ENCODE data around the gene RAD51B. TPM values are rescaled to one million over a fixed set of nuclear protein-coding genes. Genes with fewer than 3 reads are reported as not detected.

RAD51B gene
- total RNA-seq, 4 donors from 2014 or later, result 14.0 to 16.4 (median 14.8) TPM

DNA sequence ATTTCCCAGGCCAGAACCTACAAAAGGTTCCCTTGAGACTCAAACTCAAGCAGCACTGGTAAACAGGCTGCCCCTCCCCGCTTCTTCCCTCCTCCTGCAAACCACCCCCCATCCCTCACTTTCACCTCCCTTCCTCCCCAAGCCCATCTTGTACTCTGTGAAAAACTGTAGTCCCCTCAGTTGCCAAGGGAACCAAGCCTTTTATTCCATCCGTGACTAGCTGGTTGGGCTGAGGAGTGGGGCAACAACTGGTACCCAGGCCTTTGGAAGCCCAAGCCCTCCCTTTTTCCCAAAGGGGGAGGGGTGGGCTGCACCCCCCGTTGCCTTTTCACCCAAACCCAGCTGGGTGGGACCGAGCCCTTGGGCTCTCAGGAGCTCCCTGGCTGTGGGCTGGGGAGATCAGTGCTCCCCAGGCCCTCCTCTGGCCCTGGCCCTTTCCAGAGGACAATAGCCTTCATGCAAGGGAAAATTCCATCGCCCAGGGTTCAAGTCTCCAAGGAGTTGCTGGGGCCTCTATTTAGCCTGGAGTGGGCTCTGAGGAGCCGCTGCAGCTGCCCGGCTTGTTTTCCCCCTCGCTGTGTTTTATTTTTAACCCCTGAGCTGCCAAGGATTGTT is 911.3 kb downstream of the RAD51B start:
- intact Hi-C loops (cut with DNase I), result no loop called here
- H3K27ac ChIP-seq, result no peak overlapping the region

DNA sequence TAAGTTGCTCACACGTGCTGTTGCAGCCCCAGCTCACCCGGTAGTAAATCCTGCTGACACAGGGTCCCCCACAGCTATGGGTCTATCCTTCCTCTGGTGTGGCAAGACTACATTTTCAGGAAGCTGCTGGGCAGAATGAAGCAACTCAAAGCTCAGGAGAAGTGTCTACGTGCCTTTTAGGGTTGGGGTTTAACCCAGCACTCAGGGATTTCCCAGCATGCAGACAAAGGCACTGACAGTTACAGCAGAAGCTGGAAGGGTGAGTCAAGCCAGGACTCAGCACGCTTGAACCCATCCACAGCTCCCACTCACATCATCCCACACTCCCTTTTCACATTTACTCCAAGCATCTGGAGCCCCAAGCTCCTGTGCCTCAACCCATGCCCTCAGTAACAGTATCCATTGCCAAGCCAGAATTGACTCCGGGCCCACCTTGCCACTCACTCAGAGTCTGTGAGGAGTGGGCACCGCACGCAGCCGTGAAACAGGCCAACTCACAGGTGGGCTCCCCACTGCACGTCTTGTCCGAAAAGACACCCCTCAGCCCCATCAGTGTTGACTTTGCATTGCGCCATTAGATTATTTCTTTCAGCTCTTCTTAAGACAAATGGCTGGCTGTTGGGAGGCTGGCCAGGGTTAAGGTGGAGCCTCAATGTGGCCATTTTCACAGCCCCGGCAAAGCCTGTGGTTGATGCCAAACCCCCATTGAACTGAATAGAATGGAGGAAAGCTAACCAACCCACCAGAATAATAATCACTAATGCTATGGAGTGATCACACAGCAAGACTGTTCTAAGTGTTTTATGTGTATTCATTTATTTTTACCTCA is 913.7 kb downstream of the RAD51B start:
- no peak overlapping the region for H3K27ac ChIP-seq
- H3K9me3 ChIP-seq, result no peaks in the 10 kb centered on the region
- no peak for TF ChIP-seq POLR2A (IDR thresholded peaks at IDR 0.05)
- TF ChIP-seq, protein P1, sequence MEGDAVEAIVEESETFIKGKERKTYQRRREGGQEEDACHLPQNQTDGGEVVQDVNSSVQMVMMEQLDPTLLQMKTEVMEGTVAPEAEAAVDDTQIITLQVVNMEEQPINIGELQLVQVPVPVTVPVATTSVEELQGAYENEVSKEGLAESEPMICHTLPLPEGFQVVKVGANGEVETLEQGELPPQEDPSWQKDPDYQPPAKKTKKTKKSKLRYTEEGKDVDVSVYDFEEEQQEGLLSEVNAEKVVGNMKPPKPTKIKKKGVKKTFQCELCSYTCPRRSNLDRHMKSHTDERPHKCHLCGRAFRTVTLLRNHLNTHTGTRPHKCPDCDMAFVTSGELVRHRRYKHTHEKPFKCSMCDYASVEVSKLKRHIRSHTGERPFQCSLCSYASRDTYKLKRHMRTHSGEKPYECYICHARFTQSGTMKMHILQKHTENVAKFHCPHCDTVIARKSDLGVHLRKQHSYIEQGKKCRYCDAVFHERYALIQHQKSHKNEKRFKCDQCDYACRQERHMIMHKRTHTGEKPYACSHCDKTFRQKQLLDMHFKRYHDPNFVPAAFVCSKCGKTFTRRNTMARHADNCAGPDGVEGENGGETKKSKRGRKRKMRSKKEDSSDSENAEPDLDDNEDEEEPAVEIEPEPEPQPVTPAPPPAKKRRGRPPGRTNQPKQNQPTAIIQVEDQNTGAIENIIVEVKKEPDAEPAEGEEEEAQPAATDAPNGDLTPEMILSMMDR (IDR thresholded peaks at IDR 0.05), result no peak

More for the DNA sequence above, 911.3 kb downstream of the RAD51B start:
- 41 to 46% methylated on average over 8 of the region's 8 CpGs for WGBS, 2 donors
- H3K9me3 ChIP-seq, result no peaks in the 10 kb centered on the region
- no peaks in the 10 kb centered on the region for H3K27me3 ChIP-seq
- no peaks in the 10 kb centered on the region for H3K36me3 ChIP-seq
- peaks cover 4 to 12% of the 10 kb centered on the region in 2 donors for H3K4me1 ChIP-seq
- DNase-seq, result no peak
- TF ChIP-seq POLR2A (IDR thresholded peaks at IDR 0.05), result no peak
- H3K4me3 ChIP-seq (replicated peaks in 1 of 3), result no peak overlapping the region

DNA sequence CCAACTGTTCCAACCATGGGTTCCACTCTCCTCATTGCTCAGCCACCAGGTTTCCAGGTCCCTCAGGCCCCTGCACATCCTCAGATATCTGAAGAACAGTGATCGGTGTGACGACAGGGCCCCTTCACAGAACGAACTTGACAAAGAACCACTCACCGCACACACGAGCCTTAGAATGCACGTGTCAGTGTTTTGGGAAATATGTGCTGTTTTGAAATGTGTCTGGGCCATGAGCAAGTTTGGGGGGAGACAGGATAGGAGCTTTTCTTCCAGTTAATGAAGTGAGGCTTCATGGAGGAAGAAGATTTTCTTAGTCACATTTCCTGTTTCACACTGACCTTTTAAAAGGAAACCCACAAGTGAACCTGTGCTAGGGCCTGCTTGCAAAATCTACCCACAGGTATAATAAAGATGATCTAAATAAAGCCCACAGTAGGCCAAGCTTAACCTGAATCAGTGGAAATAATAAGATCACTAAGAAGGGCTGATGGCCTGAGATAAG is 914.7 kb downstream of the RAD51B start:
- Histone ChIP-seq H3K27me3 (no peaks in the 10 kb centered on the region), H3K4me1 (peaks cover 12 to 22% of the 10 kb centered on the region in 2 donors), H3K4me3 (replicated peaks in 1 of 3) (no peak overlapping the region), H3K27ac (no peak overlapping the region), H3K36me3 (no peaks in the 10 kb centered on the region), H3K9me3 (no peaks in the 10 kb centered on the region)
- TF ChIP-seq, protein P1 (IDR thresholded peaks at IDR 0.05), result no peak
- no peak for TF ChIP-seq POLR2A (IDR thresholded peaks at IDR 0.05)
- intact Hi-C loops (cut with DNase I), result no loop called here
- 74 to 92% methylated on average over 6 of the region's 6 CpGs for WGBS, 2 donors
- no peak for DNase-seq

More for the DNA sequence above, 913.7 kb downstream of the RAD51B start:
- H3K4me1 ChIP-seq, result peaks cover 12 to 22% of the 10 kb centered on the region in 2 donors
- no peak for DNase-seq
- WGBS, 2 donors, result 85 to 89% methylated on average over 12 of the region's 12 CpGs
- H3K36me3 ChIP-seq, result no peaks in the 10 kb centered on the region
- no peaks in the 10 kb centered on the region for H3K27me3 ChIP-seq
- intact Hi-C loops (cut with DNase I), result no loop called here
- no peak overlapping the region for H3K4me3 ChIP-seq (replicated peaks in 1 of 3)

DNA sequence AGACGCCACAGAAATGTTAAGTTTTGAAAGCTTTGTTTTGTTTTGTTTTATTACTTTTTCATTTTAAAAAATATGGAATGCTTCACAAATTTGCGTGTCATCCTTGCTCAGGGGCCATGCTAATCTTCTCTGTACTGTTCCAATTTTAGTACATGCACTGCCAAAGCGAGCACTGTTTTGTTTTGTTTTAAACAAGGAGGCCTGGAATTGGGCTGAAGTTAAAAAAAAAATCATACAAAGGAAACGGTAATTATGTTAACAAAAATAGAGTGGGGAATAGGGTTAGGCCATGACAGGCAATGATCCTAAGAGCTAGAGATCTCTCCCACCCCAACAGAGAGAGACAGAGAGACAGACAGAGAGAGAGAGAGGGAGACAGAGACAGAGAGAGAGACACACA is 916.3 kb downstream of the RAD51B start:
- 59 to 68% methylated on average over 4 of the region's 4 CpGs for WGBS, 2 donors
- no peak overlapping the region for H3K4me3 ChIP-seq (replicated peaks in 1 of 3)
- intact Hi-C loops (cut with DNase I), result no loop called here
- no peak for TF ChIP-seq POLR2A (IDR thresholded peaks at IDR 0.05)
- TF ChIP-seq, protein P1 (IDR thresholded peaks at IDR 0.05), result no peak
- H3K4me1 ChIP-seq, result peaks cover 12 to 22% of the 10 kb centered on the region in 2 donors
- peak overlapping the region; percentile 27 to 66 (median 45) for H3K27ac ChIP-seq
- H3K27me3 ChIP-seq, result no peaks in the 10 kb centered on the region
- H3K9me3 ChIP-seq, result no peaks in the 10 kb centered on the region
- H3K36me3 ChIP-seq, result no peaks in the 10 kb centered on the region
- DNase-seq, result no peak

DNA sequence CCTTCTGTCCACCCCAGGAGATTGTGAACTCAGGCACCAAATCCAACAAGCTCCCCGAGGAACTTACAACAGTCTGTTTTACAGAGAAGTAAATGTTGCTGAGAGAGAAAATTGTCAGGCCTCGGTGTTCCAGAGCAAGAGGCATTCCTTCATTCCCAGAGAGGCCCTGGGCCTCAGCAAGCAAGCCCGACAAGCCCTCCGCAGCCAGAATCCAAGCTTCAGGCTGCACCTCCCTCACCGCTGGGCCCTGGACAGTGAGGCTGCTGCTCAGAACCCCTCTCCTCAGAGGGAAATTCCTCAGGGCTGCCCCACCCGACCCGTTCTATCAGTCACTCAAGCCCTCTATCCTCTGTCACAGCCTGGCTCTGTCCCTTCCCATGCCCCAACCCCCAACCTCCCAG is 916.9 kb downstream of the RAD51B start:
- H3K27me3 ChIP-seq, result no peaks in the 10 kb centered on the region
- intact Hi-C loops (cut with DNase I), result no loop called here
- no peaks in the 10 kb centered on the region for H3K9me3 ChIP-seq
- TF ChIP-seq, protein P1 (IDR thresholded peaks at IDR 0.05), result no peak
- TF ChIP-seq POLR2A (IDR thresholded peaks at IDR 0.05), result no peak
- no peaks in the 10 kb centered on the region for H3K36me3 ChIP-seq
- H3K4me3 ChIP-seq (replicated peaks in 1 of 3), result no peak overlapping the region
- WGBS, 2 donors, result 49 to 71% methylated on average over 7 of the region's 7 CpGs
- no peak for DNase-seq
- H3K4me1 ChIP-seq, result peaks cover 12 to 16% of the 10 kb centered on the region in 2 donors
- peak overlapping the region; percentile 27 to 66 (median 45) for H3K27ac ChIP-seq

Data from thyroid gland (tissue), 4 donors.